LNCaP clone FGC (cell line): ENCODE results near the gene NDUFB8.

ENCODE experiments used
- DNase-seq: peaks from one replicate; pipeline ENCODE4 v3.0.0-alpha.2; 2011; ENCODE audit warnings: low read depth
- H3K4me3 ChIP-seq: 2 replicates; pipeline ENCODE4 v1.5.1; 2011; ENCODE audit warnings: mild to moderate bottlenecking, low read depth, low read length, control low read depth
- TF ChIP-seq, protein P1 (sequence below): IDR thresholded peaks from 2 replicates; pipeline ENCODE4 v1.5.1; 2012; ENCODE audit warnings: mild to moderate bottlenecking; ENCODE audit not compliant: control insufficient read depth, insufficient read depth; ENCODE audit errors: extremely low read depth

The NDUFB8 gene

DNA sequence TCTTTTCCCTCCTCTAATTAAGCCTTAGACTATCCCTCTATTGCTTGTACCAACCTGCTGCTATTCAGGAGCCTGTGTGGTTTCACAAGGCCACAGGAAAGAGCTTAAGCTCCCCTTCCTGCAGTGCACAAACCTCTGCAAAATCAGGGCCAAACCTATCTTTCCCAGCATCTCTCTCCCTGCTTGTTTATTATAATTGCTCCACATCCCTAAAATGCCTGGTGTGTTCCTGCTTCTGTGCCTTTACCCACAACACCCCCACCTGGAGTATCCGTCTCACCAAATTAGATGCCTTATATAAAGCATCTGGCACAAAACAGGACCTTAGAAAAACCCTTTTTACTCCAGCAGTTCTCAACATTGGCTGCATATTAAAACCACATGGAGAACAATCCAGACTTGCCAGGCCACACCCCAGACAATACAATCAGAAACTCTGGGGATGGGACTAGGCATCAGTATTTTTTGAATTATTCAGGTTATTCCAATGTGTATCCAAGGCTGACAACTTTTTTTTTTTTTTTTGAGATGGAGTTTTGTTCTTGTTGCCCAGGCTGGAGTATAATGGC, 26.7 kb downstream of the NDUFB8 start:
- no peak for DNase-seq
- TF ChIP-seq, protein P1, sequence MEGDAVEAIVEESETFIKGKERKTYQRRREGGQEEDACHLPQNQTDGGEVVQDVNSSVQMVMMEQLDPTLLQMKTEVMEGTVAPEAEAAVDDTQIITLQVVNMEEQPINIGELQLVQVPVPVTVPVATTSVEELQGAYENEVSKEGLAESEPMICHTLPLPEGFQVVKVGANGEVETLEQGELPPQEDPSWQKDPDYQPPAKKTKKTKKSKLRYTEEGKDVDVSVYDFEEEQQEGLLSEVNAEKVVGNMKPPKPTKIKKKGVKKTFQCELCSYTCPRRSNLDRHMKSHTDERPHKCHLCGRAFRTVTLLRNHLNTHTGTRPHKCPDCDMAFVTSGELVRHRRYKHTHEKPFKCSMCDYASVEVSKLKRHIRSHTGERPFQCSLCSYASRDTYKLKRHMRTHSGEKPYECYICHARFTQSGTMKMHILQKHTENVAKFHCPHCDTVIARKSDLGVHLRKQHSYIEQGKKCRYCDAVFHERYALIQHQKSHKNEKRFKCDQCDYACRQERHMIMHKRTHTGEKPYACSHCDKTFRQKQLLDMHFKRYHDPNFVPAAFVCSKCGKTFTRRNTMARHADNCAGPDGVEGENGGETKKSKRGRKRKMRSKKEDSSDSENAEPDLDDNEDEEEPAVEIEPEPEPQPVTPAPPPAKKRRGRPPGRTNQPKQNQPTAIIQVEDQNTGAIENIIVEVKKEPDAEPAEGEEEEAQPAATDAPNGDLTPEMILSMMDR, result no peak
- no peak overlapping the region for H3K4me3 ChIP-seq

DNA sequence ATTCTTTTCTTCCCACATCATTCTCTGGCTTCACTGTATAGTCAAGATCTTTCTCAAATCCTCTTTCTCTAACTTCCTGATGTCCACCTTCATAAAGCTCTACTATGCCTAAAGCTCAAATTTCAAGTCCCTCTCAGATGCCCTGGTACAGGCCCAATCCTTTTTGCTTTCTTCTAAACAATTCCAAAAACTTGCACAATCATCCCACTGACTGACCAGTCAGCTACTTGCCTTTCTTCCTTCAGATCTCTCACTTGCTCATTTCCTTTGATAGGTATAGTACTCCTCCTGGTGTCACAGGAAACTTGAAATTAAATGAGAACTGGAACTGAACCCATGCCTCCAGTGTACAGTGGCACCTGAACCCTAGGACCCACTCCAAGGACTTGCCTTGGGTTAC, 28.2 kb downstream of the NDUFB8 start:
- H3K4me3 ChIP-seq, result no peak overlapping the region
- TF ChIP-seq, protein P1, result no peak
- no peak for DNase-seq

DNA sequence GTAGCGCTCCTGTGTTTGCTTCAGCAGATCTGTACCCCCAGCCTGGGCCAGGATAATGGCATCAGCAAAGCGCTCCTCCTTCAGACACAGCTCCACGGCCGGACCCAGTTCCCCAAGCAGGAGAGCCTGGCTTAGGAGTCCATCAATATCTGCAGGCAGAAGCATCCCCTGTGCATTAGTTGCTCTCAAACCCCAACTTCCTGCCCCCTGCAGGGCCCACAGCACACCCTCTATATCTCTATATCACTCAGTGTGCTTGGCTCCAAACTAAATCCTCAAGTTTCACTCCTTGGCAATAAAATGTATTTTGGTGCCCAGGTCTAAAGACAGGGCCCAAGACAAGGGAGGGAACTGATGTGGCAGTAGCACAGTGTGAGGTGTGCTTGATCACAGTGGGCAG, 31.6 kb downstream of the NDUFB8 start:
- H3K4me3 ChIP-seq, result no peak overlapping the region
- TF ChIP-seq, protein P1, result no peak
- no peak for DNase-seq

DNA sequence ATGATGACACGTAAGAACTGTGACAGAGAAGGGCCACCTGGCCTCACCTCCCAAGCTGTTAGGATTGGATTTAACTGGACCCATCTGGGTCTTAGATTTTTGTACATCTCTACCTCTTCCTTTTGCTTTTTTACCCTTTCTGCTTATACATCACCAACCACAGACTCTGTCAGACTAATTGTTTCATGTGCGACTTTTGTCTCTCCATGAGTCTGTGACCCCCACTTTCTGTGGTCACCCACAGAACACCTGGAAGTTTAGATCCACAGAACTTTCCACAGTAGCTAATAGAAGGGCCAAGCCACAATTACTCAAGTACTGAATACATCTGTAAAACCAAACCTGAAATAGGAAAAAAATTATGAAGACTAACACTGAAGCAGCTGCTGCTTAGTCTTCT, 33.1 kb downstream of the NDUFB8 start:
- no peak overlapping the region for H3K4me3 ChIP-seq
- TF ChIP-seq, protein P1, result no peak
- no peak for DNase-seq

DNA sequence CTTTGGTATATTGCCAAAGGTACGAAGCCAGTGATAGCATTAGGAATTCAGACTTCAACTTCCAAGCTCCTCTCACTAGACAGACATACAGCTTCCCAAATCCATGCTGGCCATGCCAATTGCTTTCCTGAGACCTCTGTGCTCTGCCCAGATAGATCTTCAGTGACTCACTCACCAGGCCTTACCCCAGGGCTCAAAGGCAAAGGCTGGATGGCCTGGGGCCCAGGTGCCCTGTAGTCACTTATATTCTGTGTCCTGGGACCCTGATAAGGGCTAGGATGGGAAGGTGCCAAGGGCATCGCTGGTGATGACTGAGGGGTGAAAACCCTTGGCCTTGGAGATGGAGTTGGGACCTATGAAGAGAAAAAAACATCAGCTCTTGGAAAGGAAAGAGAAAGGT, 39.1 kb downstream of the NDUFB8 start:
- no peak for DNase-seq
- TF ChIP-seq, protein P1, result no peak

DNA sequence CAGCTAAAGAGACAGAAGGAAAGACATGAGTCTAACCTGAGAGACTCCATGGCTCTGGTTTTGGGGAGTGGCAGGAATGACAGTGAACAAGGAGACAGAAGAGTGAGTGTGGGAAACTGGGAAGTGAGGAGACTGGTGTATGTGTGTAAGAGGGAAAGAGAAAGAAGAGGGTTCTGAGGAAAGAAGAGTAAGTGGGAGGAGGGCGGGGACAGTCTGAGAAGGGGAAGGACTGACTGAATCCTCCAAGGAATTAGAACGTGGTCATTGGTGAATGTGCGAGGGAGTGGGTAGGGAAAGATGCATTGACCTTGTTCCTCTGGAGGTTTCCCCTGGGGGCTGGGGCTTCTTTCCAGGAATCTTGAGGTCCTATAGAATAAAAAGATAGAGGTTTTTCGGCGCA, 40.3 kb downstream of the NDUFB8 start:
- TF ChIP-seq, protein P1, result no peak
- no peak for DNase-seq
- no peak overlapping the region for H3K4me3 ChIP-seq

More for the DNA sequence above, 39.1 kb downstream of the NDUFB8 start:
- H3K4me3 ChIP-seq, result no peak overlapping the region

DNA sequence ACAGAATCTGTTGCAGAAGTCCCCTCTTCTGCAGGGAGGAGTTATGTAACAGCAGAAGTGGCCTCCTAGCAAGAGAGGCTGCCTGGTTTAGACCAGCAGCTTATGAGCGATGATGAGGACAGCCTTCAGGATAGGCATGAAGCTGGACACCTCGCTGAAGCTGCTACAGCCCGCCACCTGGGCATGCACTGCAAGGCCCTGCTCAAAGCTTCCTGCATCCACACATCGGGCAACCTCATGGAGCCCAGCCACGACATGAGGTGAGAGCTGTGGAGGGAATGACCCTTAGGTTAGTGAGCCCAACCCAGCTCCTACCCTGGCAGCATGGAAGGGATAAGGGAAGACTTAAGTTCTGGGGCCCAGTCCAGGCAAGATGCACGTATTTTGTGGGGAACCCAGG, 42.1 kb downstream of the NDUFB8 start:
- no peak for DNase-seq
- TF ChIP-seq, protein P1, result no peak
- H3K4me3 ChIP-seq, result no peak overlapping the region
